Left ventricle myocardium superior (tissue), 1 donor: ENCODE data around the gene BPIFB2. TPM values are rescaled to one million over a fixed set of nuclear protein-coding genes. Genes with fewer than 3 reads are reported as not detected.
"Not testable (repeated sequence)": the region's sequence is repeated elsewhere in the genome, so short reads cannot be mapped to it uniquely, and the experiment has no call there.

Experiments used
- ATAC-seq: fragments of 200-7000 bp; cut with Tn5 transposase; one replicate; pipeline ENCODE4 v1.9.1; 2020; ENCODE audit warnings: mild to moderate bottlenecking, moderate library complexity
- DNase-seq: peaks from one replicate; pipeline ENCODE4 v3.0.0-alpha.2; 2020
- intact Hi-C: fragments of 100-400 bp; cut with micrococcal nuclease; formaldehyde crosslinking; loops from one replicate; pipeline ENCODE4 v1.11.0; 2022
- total RNA-seq: library from RNA; stranded (reverse); fragmentation: NEBNext Ultra II Directional; extraction: Animal tissue kit (Norgen Biotek cat#: 25700); gene quantifications from one replicate; pipeline ENCODE4 v1.2.1, GENCODE V29; 2021
- donor health status: DM: no; HTN: yes; CAD: no; lungs with severe emphysema.

Gene BPIFB2
- total RNA-seq, 1 donor from 2014 or later, result not detected

GRCh38 chr20:32969356-32970114, 38.0 kb upstream of the BPIFB2 start:
- intact Hi-C loops, result no loop called here
- ATAC-seq (no peak), DNase-seq (no peak)

GRCh38 chr20:32970115-32970972, 37.2 kb upstream of the BPIFB2 start:
- no peak for DNase-seq
- intact Hi-C loops, result no loop called here
- ATAC-seq, result no peak

GRCh38 chr20:32970973-32971300, 36.6 kb upstream of the BPIFB2 start:
- no peak for ATAC-seq
- intact Hi-C loops, result no loop called here

GRCh38 chr20:32971703-32972161, 35.8 kb upstream of the BPIFB2 start:
- intact Hi-C loops, result no loop called here
- DNase-seq, result no peak
- ATAC-seq, result peak; percentile 59

More at GRCh38 chr20:32970973-32971300, 36.6 kb upstream of the BPIFB2 start:
- DNase-seq, result no peak

- DNase-seq (no peak), ATAC-seq (no peak)
- intact Hi-C loops, result no loop called here
These were observed 35.1 kb upstream of the BPIFB2 start for GRCh38 chr20:32972181-32973076.

GRCh38 chr20:32973077-32973717, 34.3 kb upstream of the BPIFB2 start:
- DNase-seq, result no peak
- intact Hi-C loops, result no loop called here
- no peak for ATAC-seq

GRCh38 chr20:32974204-32975064, 33.1 kb upstream of the BPIFB2 start:
- not testable (repeated sequence) for ATAC-seq

GRCh38 chr20:32975121-32975520, 32.4 kb upstream of the BPIFB2 start:
- DNase-seq, ATAC-seq, intact Hi-C loops: not testable (repeated sequence)

More at GRCh38 chr20:32974204-32975064, 33.1 kb upstream of the BPIFB2 start:
- intact Hi-C loops, DNase-seq: not testable (repeated sequence)

- peak; percentile 69 for DNase-seq
- peak; percentile 95 for ATAC-seq
- intact Hi-C loops, result no loop called here
These were observed 31.5 kb upstream of the BPIFB2 start for GRCh38 chr20:32975698-32976674.

- DNase-seq (no peak), ATAC-seq (no peak)
- intact Hi-C loops, result no loop called here
These were observed 30.8 kb upstream of the BPIFB2 start for GRCh38 chr20:32976746-32977145.

GRCh38 chr20:32977281-32978008, 30.1 kb upstream of the BPIFB2 start:
- DNase-seq (no peak), ATAC-seq (no peak)
- intact Hi-C loops, result no loop called here

GRCh38 chr20:32978009-32978335, 29.5 kb upstream of the BPIFB2 start:
- intact Hi-C loops, result no loop called here
- DNase-seq (no peak), ATAC-seq (no peak)

- intact Hi-C loops, result no loop called here
- ATAC-seq (no peak), DNase-seq (no peak)
These were observed 28.1 kb upstream of the BPIFB2 start for GRCh38 chr20:32979201-32979998.

- intact Hi-C loops, result no loop called here
- ATAC-seq (no peak), DNase-seq (no peak)
These were observed 27.2 kb upstream of the BPIFB2 start for GRCh38 chr20:32980131-32980941.

GRCh38 chr20:32980990-32981389, 26.5 kb upstream of the BPIFB2 start:
- DNase-seq (no peak), ATAC-seq (no peak)
- intact Hi-C loops, result no loop called here
